K562 (cell line): ENCODE data around the gene CRABP2. TPM values are rescaled to one million over a fixed set of nuclear protein-coding genes. Genes with fewer than 3 reads are reported as not detected.

ENCODE experiments used
- KDM5B ChIP-seq: fragments of 200-600 bp; sonication (generic); IDR thresholded peaks from 2 replicates; pipeline ENCODE4 v1.6.1; 2012; ENCODE audit warnings: low read depth, mild to moderate bottlenecking, moderate library complexity, low read length, control low read depth, inconsistent platforms; ENCODE audit not compliant: insufficient replicate concordance
- SREBF1 ChIP-seq: fragments of 150-350 bp; IDR thresholded peaks from 2 replicates; pipeline ENCODE4 v1.6.1; 2014; ENCODE audit warnings: antibody characterized with exemption, low read depth, low read length, borderline replicate concordance
- polyA plus RNA-seq, 8 experiments: library from polyadenylated mRNA; depleted of rRNA in 4 of 8; stranded (reverse) in 5 of 8; unstranded in 3 of 8; fragments of >200 nt; fragmentation: Nextera tagmentation in 2 of 8; fragmentation: Illumina TruSeq in 1 of 8; extraction: Ambion mirVana in 2 of 8; extraction: Trizol in 1 of 8; gene quantifications; 2 replicates each; pipeline versions ENCODE4 v1.2.1 to v1.2.3, GENCODE V29; 2011 to 2014; ENCODE audit warnings: inconsistent platforms in 1 of 8, missing spikeins in 1 of 8
- total RNA-seq, 7 experiments: library from RNA; depleted of rRNA in 6 of 7; stranded (reverse); fragments of >200 nt in 6 of 7; fragmentation: Illumina TruSeq in 2 of 7; extraction: Trizol in 2 of 7; gene quantifications; 2 replicates each; pipeline versions ENCODE4 v1.2.1 to v1.2.3, GENCODE V29; 2011 to 2021; ENCODE audit warnings: low replicate concordance in 1 of 7
- TF ChIP-seq, protein P1 (sequence below): fragments of 200-600 bp; sonication (generic); IDR thresholded peaks from one replicate; pipeline ENCODE4 v1.6.1; 2012; ENCODE audit warnings: mild to moderate bottlenecking, low read depth, low read length, inconsistent platforms

The CRABP2 gene
- total and polyA plus RNA-seq, 9 of the 15 experiments (the other 6 are each of a cell fraction or from before 2014, with no cell fraction given) = 0.30 to 2.5 (median 0.82) TPM

DNA sequence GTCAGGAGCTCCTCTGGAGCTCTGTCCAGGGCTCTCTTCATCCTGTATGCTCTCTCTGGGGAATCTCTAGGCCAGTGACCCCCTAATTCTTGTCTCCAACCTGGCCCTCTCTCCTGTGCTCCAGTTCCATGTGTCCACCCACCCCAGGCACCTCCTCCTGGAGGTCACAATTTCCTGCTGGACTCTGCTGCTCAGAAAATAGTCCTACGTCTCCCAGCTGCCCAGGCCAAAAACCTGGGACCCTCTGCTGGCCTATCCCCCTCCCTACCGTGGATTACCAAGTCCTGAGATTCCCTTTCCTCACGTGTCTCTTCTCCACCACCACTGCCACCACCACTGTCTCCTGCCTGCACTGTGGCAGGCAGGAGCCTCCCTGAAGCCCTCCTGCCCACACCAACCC, 39.8 kb downstream of the CRABP2 start (continued):
- TF ChIP-seq, protein P1, sequence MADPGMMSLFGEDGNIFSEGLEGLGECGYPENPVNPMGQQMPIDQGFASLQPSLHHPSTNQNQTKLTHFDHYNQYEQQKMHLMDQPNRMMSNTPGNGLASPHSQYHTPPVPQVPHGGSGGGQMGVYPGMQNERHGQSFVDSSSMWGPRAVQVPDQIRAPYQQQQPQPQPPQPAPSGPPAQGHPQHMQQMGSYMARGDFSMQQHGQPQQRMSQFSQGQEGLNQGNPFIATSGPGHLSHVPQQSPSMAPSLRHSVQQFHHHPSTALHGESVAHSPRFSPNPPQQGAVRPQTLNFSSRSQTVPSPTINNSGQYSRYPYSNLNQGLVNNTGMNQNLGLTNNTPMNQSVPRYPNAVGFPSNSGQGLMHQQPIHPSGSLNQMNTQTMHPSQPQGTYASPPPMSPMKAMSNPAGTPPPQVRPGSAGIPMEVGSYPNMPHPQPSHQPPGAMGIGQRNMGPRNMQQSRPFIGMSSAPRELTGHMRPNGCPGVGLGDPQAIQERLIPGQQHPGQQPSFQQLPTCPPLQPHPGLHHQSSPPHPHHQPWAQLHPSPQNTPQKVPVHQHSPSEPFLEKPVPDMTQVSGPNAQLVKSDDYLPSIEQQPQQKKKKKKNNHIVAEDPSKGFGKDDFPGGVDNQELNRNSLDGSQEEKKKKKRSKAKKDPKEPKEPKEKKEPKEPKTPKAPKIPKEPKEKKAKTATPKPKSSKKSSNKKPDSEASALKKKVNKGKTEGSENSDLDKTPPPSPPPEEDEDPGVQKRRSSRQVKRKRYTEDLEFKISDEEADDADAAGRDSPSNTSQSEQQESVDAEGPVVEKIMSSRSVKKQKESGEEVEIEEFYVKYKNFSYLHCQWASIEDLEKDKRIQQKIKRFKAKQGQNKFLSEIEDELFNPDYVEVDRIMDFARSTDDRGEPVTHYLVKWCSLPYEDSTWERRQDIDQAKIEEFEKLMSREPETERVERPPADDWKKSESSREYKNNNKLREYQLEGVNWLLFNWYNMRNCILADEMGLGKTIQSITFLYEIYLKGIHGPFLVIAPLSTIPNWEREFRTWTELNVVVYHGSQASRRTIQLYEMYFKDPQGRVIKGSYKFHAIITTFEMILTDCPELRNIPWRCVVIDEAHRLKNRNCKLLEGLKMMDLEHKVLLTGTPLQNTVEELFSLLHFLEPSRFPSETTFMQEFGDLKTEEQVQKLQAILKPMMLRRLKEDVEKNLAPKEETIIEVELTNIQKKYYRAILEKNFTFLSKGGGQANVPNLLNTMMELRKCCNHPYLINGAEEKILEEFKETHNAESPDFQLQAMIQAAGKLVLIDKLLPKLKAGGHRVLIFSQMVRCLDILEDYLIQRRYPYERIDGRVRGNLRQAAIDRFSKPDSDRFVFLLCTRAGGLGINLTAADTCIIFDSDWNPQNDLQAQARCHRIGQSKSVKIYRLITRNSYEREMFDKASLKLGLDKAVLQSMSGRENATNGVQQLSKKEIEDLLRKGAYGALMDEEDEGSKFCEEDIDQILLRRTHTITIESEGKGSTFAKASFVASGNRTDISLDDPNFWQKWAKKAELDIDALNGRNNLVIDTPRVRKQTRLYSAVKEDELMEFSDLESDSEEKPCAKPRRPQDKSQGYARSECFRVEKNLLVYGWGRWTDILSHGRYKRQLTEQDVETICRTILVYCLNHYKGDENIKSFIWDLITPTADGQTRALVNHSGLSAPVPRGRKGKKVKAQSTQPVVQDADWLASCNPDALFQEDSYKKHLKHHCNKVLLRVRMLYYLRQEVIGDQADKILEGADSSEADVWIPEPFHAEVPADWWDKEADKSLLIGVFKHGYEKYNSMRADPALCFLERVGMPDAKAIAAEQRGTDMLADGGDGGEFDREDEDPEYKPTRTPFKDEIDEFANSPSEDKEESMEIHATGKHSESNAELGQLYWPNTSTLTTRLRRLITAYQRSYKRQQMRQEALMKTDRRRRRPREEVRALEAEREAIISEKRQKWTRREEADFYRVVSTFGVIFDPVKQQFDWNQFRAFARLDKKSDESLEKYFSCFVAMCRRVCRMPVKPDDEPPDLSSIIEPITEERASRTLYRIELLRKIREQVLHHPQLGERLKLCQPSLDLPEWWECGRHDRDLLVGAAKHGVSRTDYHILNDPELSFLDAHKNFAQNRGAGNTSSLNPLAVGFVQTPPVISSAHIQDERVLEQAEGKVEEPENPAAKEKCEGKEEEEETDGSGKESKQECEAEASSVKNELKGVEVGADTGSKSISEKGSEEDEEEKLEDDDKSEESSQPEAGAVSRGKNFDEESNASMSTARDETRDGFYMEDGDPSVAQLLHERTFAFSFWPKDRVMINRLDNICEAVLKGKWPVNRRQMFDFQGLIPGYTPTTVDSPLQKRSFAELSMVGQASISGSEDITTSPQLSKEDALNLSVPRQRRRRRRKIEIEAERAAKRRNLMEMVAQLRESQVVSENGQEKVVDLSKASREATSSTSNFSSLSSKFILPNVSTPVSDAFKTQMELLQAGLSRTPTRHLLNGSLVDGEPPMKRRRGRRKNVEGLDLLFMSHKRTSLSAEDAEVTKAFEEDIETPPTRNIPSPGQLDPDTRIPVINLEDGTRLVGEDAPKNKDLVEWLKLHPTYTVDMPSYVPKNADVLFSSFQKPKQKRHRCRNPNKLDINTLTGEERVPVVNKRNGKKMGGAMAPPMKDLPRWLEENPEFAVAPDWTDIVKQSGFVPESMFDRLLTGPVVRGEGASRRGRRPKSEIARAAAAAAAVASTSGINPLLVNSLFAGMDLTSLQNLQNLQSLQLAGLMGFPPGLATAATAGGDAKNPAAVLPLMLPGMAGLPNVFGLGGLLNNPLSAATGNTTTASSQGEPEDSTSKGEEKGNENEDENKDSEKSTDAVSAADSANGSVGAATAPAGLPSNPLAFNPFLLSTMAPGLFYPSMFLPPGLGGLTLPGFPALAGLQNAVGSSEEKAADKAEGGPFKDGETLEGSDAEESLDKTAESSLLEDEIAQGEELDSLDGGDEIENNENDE = no peak
- TF ChIP-seq KDM5B (no peak), SREBF1 (no peak)
